Spleen (tissue), 11 donors: ENCODE data around the gene COL23A1. TPM values are rescaled to one million over a fixed set of nuclear protein-coding genes. Genes with fewer than 3 reads are reported as not detected.

Experiments
- DNase-seq: peaks from one replicate; pipeline ENCODE4 v3.0.0-alpha.2; 2020
- H3K27ac ChIP-seq, 8 donors: fragments of 200-600 bp; sonication (generic) in 7 of 8; 1 replicate in 4 of 8; 2 replicates in 4 of 8; pipeline versions ENCODE4 v1.5.0 to v1.8.0; 2016 to 2021; ENCODE audit warnings: inconsistent platforms in 4 of 8, mild to moderate bottlenecking in 4 of 8, moderate library complexity in 1 of 8
- H3K27me3 ChIP-seq, 7 donors: fragments of 200-600 bp; sonication (generic) in 6 of 7; replicated peaks in 1 of 7; 1 replicate in 4 of 7; 2 replicates in 3 of 7; pipeline versions ENCODE4 v1.5.0 to v1.8.0; 2016 to 2021; ENCODE audit warnings: inconsistent platforms in 3 of 7, mild to moderate bottlenecking in 1 of 7
- H3K36me3 ChIP-seq, 6 donors: fragments of 200-600 bp; sonication (generic) in 5 of 6; 1 replicate in 4 of 6; 2 replicates in 2 of 6; pipeline versions ENCODE4 v1.5.0 to v1.8.0; 2016 to 2021; ENCODE audit warnings: inconsistent platforms in 2 of 6
- H3K4me1 ChIP-seq, 6 donors: fragments of 200-600 bp; sonication (generic) in 5 of 6; 1 replicate in 3 of 6; 2 replicates in 3 of 6; pipeline versions ENCODE4 v1.5.0 to v1.8.0; 2016 to 2021; ENCODE audit warnings: inconsistent platforms in 3 of 6
- H3K4me3 ChIP-seq, 8 donors: fragments of 200-600 bp; sonication (generic) in 7 of 8; 1 replicate in 4 of 8; 2 replicates in 4 of 8; pipeline versions ENCODE4 v1.5.0 to v1.8.0; 2016 to 2021; ENCODE audit warnings: inconsistent platforms in 4 of 8, mild to moderate bottlenecking in 4 of 8, moderate library complexity in 2 of 8
- H3K9me3 ChIP-seq, 8 donors: fragments of 200-600 bp; sonication (generic) in 7 of 8; 1 replicate in 4 of 8; 2 replicates in 4 of 8; pipeline versions ENCODE4 v1.5.0 to v1.8.0; 2016 to 2021; ENCODE audit warnings: inconsistent platforms in 4 of 8
- CTCF ChIP-seq, 11 experiments: fragments of 200-600 bp in 7 of 11; fragments of 450-650 bp in 4 of 11; sonication (generic) in 4 of 11; IDR thresholded peaks in 8 of 11; conservative IDR thresholded peaks in 3 of 11; 1 replicate in 7 of 11; 2 replicates in 4 of 11; pipeline versions ENCODE4 v1.4.0 to v1.8.0; 2016 to 2021; ENCODE audit warnings: antibody characterized with exemption in 11 of 11, inconsistent platforms in 4 of 11, mild to moderate bottlenecking in 1 of 11
- POLR2A ChIP-seq, 3 donors: fragments of 450-650 bp; IDR thresholded peaks; one replicate each; pipeline ENCODE4 v1.5.1; 2017; ENCODE audit warnings: antibody characterized with exemption in 3 of 3, mild to moderate bottlenecking in 1 of 3
- POLR2AphosphoS5 ChIP-seq, 3 donors: sonication (generic); formaldehyde crosslinking; IDR thresholded peaks; one replicate each; pipeline ENCODE4 v1.5.1; 2017; ENCODE audit warnings: antibody characterized with exemption in 3 of 3
- WGBS, 5 donors: extraction: QIAGEN DNeasy Blood & Tissue Kit in 3 of 5; methylation state at CpG; one replicate each; pipeline versions ENCODE4 v1.1.5 to v1.1.7; 2013 to 2018; 5-methylcytosine and 5-hydroxymethylcytosine counted together
- intact Hi-C: fragments of 100-400 bp; cut with DNase I; formaldehyde crosslinking; loops from one replicate; pipeline ENCODE4 v1.15.0; 2023; ENCODE audit warnings: low total_unique reads
- polyA plus RNA-seq, 3 donors: library from polyadenylated mRNA; stranded (reverse); fragments of 200-250 nt; gene quantifications; one replicate each; pipeline ENCODE4 v1.2.1, GENCODE V29; 2013
- total RNA-seq, 7 donors: library from RNA; depleted of rRNA in 3 of 7; stranded (reverse); fragments of >200 nt in 3 of 7; fragmentation: NEBNext Ultra II Directional in 4 of 7; extraction: Animal tissue kit (Norgen Biotek cat#: 25700) in 4 of 7; gene quantifications; one replicate each; pipeline versions ENCODE4 v1.1.0 to v1.2.1, GENCODE V29; 2016 to 2021
- donor health status: healthy with polysubstance abuse.
- donor health status: DM: no; HTN: no; CAD: no; lungs with moderate emphysema.
- donor health status: DM: no; HTN: no; CAD: no.
- donor health status: Bipolar disorder and iron deficiency.
- donor health status: healthy.
- donor health status: DM: no; HTN: no; CAD: no.
- donor health status: DM: yes; HTN: yes; CAD: no.

COL23A1 gene
- total and polyA plus RNA-seq, 10 donors = 0.63 to 3.8 (median 1.9) TPM

- WGBS, 5 donors = 84 to 95% (median 92%) methylated on average over 11 of the region's 11 CpGs
- Histone ChIP-seq H3K27me3 (peaks cover 0 to 20% (median 0%) of the 10 kb centered on the region in 7 donors), H3K9me3 (no peaks in the 10 kb centered on the region), H3K36me3 (no peaks in the 10 kb centered on the region), H3K4me1 (no peaks in the 10 kb centered on the region), H3K4me3 (no peak overlapping the region), H3K27ac (no peak overlapping the region)
- DNase-seq = peak; percentile 24
- TF ChIP-seq POLR2A (IDR thresholded peaks at IDR 0.05) = no peak
- TF ChIP-seq POLR2AphosphoS5 (IDR thresholded peaks at IDR 0.05) = no peak
- TF ChIP-seq CTCF (IDR thresholded peaks at IDR 0.05 in 8 of 11, conservative IDR thresholded peaks at IDR 0.05 in 3 of 11) = no peak
- intact Hi-C loops = loop anchor here (5.0 kb wide), 1 partner anchor 272 kb away; no protein-coding TSS in a partner anchor
Observed at GRCh38 chr5:178554311-178554710, 35.9 kb downstream of the COL23A1 start.

- 80 to 90% (median 85%) methylated on average over 13 of the region's 13 CpGs for WGBS, 5 donors
- H3K36me3 ChIP-seq = no peaks in the 10 kb centered on the region
- no peak overlapping the region for H3K4me3 ChIP-seq
- peak; percentile 36 for DNase-seq
- intact Hi-C loops = loop anchor here (5.0 kb wide), 1 partner anchor 271 kb away; no protein-coding TSS in a partner anchor
- H3K27ac ChIP-seq = no peak overlapping the region
- peaks cover 0 to 20% (median 0%) of the 10 kb centered on the region in 7 donors for H3K27me3 ChIP-seq
- H3K9me3 ChIP-seq = no peaks in the 10 kb centered on the region
- TF ChIP-seq POLR2A (IDR thresholded peaks at IDR 0.05) = no peak
- TF ChIP-seq CTCF (IDR thresholded peaks at IDR 0.05 in 8 of 11, conservative IDR thresholded peaks at IDR 0.05 in 3 of 11) = no peak
- TF ChIP-seq POLR2AphosphoS5 (IDR thresholded peaks at IDR 0.05) = no peak
- H3K4me1 ChIP-seq = no peaks in the 10 kb centered on the region
Observed at GRCh38 chr5:178553517-178553916, 36.7 kb downstream of the COL23A1 start.

- Histone ChIP-seq H3K36me3 (no peaks in the 10 kb centered on the region), H3K27me3 (peaks cover 0 to 14% (median 0%) of the 10 kb centered on the region in 7 donors), H3K4me1 (no peaks in the 10 kb centered on the region), H3K9me3 (no peaks in the 10 kb centered on the region), H3K27ac (no peak overlapping the region), H3K4me3 (no peak overlapping the region)
- intact Hi-C loops = loop anchor here (5.0 kb wide), 1 partner anchor 269 kb away; no protein-coding TSS in a partner anchor
- WGBS, 5 donors = 73 to 77% (median 75%) methylated on average over 7 of the region's 7 CpGs
- TF ChIP-seq POLR2A (IDR thresholded peaks at IDR 0.05) (no peak), CTCF (IDR thresholded peaks at IDR 0.05 in 8 of 11, conservative IDR thresholded peaks at IDR 0.05 in 3 of 11) (peak in 1 of 11 experiments; percentile 35)
- peak; percentile 36 for DNase-seq
Observed at GRCh38 chr5:178551468-178551867, 38.7 kb downstream of the COL23A1 start.

GRCh38 chr5:178551059-178551458, 39.1 kb downstream of the COL23A1 start:
- Histone ChIP-seq H3K4me3 (no peak overlapping the region), H3K27me3 (peaks cover 0 to 14% (median 0%) of the 10 kb centered on the region in 7 donors), H3K27ac (no peak overlapping the region), H3K36me3 (no peaks in the 10 kb centered on the region), H3K9me3 (no peaks in the 10 kb centered on the region), H3K4me1 (no peaks in the 10 kb centered on the region)
- intact Hi-C loops = loop anchor here (5.0 kb wide), 1 partner anchor 269 kb away; no protein-coding TSS in a partner anchor
- TF ChIP-seq POLR2A (IDR thresholded peaks at IDR 0.05) (no peak), POLR2AphosphoS5 (IDR thresholded peaks at IDR 0.05) (no peak), CTCF (IDR thresholded peaks at IDR 0.05 in 8 of 11, conservative IDR thresholded peaks at IDR 0.05 in 3 of 11) (peak in 10 of 11 experiments; percentile 10 to 70 (median 43))
- no peak for DNase-seq
